K562 (cell line): ENCODE measurements around the gene PAK1IP1. TPM values are rescaled to one million over a fixed set of nuclear protein-coding genes. Genes with fewer than 3 reads are reported as not detected.

Experiments used
- ARID2 ChIP-seq: fragments of 450-650 bp; IDR thresholded peaks from 2 replicates; pipeline ENCODE4 v1.6.1; 2017; ENCODE audit warnings: antibody characterized with exemption, mild to moderate bottlenecking
- CBX3 ChIP-seq, 2 experiments: IDR thresholded peaks; 1 replicate in 1 of 2; 2 replicates in 1 of 2; pipeline ENCODE4 v1.6.1; 2012; ENCODE audit warnings: inconsistent platforms in 2 of 2, low read length in 2 of 2, borderline replicate concordance in 1 of 2, control low read depth in 1 of 2
- ETV1 ChIP-seq: fragments of 450-650 bp; conservative IDR thresholded peaks from 2 replicates; pipeline ENCODE4 v1.6.1; 2016; ENCODE audit warnings: missing genetic modification characterization, control low read depth, low read depth, missing compliant biosample characterization
- FIP1L1 ChIP-seq: fragments of 200-400 bp; formaldehyde crosslinking; IDR thresholded peaks from 2 replicates; pipeline ENCODE4 v1.6.1; 2018; ENCODE audit warnings: mild to moderate bottlenecking, low read depth, low read length; ENCODE audit not compliant: poor library complexity, severe bottlenecking
- GTF2E2 ChIP-seq: fragments of 200-800 bp; sonication (Bioruptor generic); IDR thresholded peaks from 2 replicates; pipeline ENCODE4 v1.6.1; 2016; ENCODE audit warnings: missing genetic modification characterization, missing compliant biosample characterization
- HCFC1 ChIP-seq: IDR thresholded peaks from 2 replicates; pipeline ENCODE4 v1.6.1; 2012; ENCODE audit warnings: low read depth, low read length, improper control_type of control experiment
- ILK ChIP-seq: fragments of 450-650 bp; IDR thresholded peaks from 2 replicates; pipeline ENCODE4 v1.6.1; 2016; ENCODE audit warnings: missing genetic modification characterization, low read depth, mild to moderate bottlenecking, missing compliant biosample characterization, moderate library complexity, borderline replicate concordance
- KDM1A ChIP-seq, 2 experiments: fragments of 450-650 bp; IDR thresholded peaks; 2 replicates each; pipeline ENCODE4 v1.6.1; 2016; ENCODE audit warnings: mild to moderate bottlenecking in 2 of 2
- MEF2A ChIP-seq: IDR thresholded peaks from 2 replicates; pipeline ENCODE4 v1.6.1; 2011; ENCODE audit warnings: low read depth, mild to moderate bottlenecking, low read length, moderate library complexity; ENCODE audit not compliant: control insufficient read depth
- NFE2L1 ChIP-seq: fragments of 450-650 bp; IDR thresholded peaks from 2 replicates; pipeline ENCODE4 v1.6.1; 2016; ENCODE audit warnings: missing genetic modification characterization, low read depth, mild to moderate bottlenecking, missing compliant biosample characterization, moderate library complexity, borderline replicate concordance
- NR1H2 ChIP-seq: sonication (generic); formaldehyde crosslinking; IDR thresholded peaks from 2 replicates; pipeline ENCODE4 v1.4.0; 2020; ENCODE audit warnings: mild to moderate bottlenecking, missing genetic modification reagents
- SIN3A ChIP-seq, 2 experiments: fragments of 150-350 bp in 1 of 2; IDR thresholded peaks; 2 replicates each; pipeline ENCODE4 v1.6.1; 2011 to 2016; ENCODE audit warnings: borderline replicate concordance in 2 of 2, low read depth in 2 of 2, low read length in 2 of 2, mild to moderate bottlenecking in 2 of 2, moderate library complexity in 2 of 2; ENCODE audit not compliant: control insufficient read depth in 1 of 2
- SNRNP70 ChIP-seq: fragments of 200-400 bp; formaldehyde crosslinking; optimal IDR thresholded peaks from 2 replicates; pipeline ENCODE3; 2017; ENCODE audit warnings: low read depth, low read length
- TAL1 ChIP-seq: fragments of 450-650 bp; IDR thresholded peaks from 2 replicates; pipeline ENCODE4 v1.6.1; 2016; ENCODE audit warnings: mild to moderate bottlenecking
- TFAM ChIP-seq: fragments of 250-450 bp; sonication (Bioruptor Pico); conservative IDR thresholded peaks from 2 replicates; pipeline ENCODE4 v1.5.0; 2021; ENCODE audit warnings: mild to moderate bottlenecking, moderate library complexity
- ZFP30 ChIP-seq: fragments of 250-450 bp; sonication (Bioruptor Pico); IDR thresholded peaks from 2 replicates; pipeline ENCODE4 v1.8.0; 2022; ENCODE audit warnings: moderate library complexity, mild to moderate bottlenecking, inconsistent platforms, borderline replicate concordance
- ZFPM2 ChIP-seq: fragments of 250-450 bp; sonication (Bioruptor Pico); IDR thresholded peaks from 2 replicates; pipeline ENCODE4 v1.5.1; 2022; ENCODE audit warnings: mild to moderate bottlenecking
- ZNF124 ChIP-seq: sonication (generic); formaldehyde crosslinking; IDR thresholded peaks from 2 replicates; pipeline ENCODE4 v1.8.1; 2022; ENCODE audit warnings: missing genetic modification reagents
- polyA plus RNA-seq, 8 experiments: library from polyadenylated mRNA; depleted of rRNA in 4 of 8; stranded (reverse) in 5 of 8; unstranded in 3 of 8; fragments of >200 nt; fragmentation: Nextera tagmentation in 2 of 8; fragmentation: Illumina TruSeq in 1 of 8; extraction: Ambion mirVana in 2 of 8; extraction: Trizol in 1 of 8; gene quantifications; 2 replicates each; pipeline versions ENCODE4 v1.2.1 to v1.2.3, GENCODE V29; 2011 to 2014; ENCODE audit warnings: inconsistent platforms in 1 of 8, missing spikeins in 1 of 8
- total RNA-seq, 7 experiments: library from RNA; depleted of rRNA in 6 of 7; stranded (reverse); fragments of >200 nt in 6 of 7; fragmentation: Illumina TruSeq in 2 of 7; extraction: Trizol in 2 of 7; gene quantifications; 2 replicates each; pipeline versions ENCODE4 v1.2.1 to v1.2.3, GENCODE V29; 2011 to 2021; ENCODE audit warnings: low replicate concordance in 1 of 7
- TF ChIP-seq, protein P1 (sequence below): fragments of 450-650 bp; formaldehyde crosslinking; IDR thresholded peaks from 2 replicates; pipeline ENCODE4 v1.4.0; 2020; ENCODE audit warnings: mild to moderate bottlenecking, moderate library complexity
- TF ChIP-seq, protein P2 (sequence below): fragments of 250-450 bp; sonication (Bioruptor Pico); IDR thresholded peaks from 2 replicates; pipeline ENCODE4 v1.5.0; 2021
- TF ChIP-seq, protein P3 (sequence below): fragments of 250-450 bp; sonication (Bioruptor Pico); IDR thresholded peaks from 2 replicates; pipeline ENCODE4 v1.4.0; 2020; ENCODE audit warnings: mild to moderate bottlenecking, moderate library complexity
- TF ChIP-seq, protein P4 (sequence below), 2 experiments: fragments of 450-650 bp in 1 of 2; sonication (generic) in 1 of 2; formaldehyde crosslinking in 1 of 2; IDR thresholded peaks in 1 of 2; conservative IDR thresholded peaks in 1 of 2; 2 replicates each; pipeline versions ENCODE4 v1.6.1 to v1.8.1; 2016 to 2023; ENCODE audit warnings: mild to moderate bottlenecking in 2 of 2, moderate library complexity in 2 of 2, inconsistent platforms in 1 of 2, missing genetic modification reagents in 1 of 2

Gene PAK1IP1
- total and polyA plus RNA-seq, 9 of the 15 experiments (the other 6 are each of a cell fraction or from before 2014, with no cell fraction given), result 50.0 to 200 (median 87.0) TPM

DNA sequence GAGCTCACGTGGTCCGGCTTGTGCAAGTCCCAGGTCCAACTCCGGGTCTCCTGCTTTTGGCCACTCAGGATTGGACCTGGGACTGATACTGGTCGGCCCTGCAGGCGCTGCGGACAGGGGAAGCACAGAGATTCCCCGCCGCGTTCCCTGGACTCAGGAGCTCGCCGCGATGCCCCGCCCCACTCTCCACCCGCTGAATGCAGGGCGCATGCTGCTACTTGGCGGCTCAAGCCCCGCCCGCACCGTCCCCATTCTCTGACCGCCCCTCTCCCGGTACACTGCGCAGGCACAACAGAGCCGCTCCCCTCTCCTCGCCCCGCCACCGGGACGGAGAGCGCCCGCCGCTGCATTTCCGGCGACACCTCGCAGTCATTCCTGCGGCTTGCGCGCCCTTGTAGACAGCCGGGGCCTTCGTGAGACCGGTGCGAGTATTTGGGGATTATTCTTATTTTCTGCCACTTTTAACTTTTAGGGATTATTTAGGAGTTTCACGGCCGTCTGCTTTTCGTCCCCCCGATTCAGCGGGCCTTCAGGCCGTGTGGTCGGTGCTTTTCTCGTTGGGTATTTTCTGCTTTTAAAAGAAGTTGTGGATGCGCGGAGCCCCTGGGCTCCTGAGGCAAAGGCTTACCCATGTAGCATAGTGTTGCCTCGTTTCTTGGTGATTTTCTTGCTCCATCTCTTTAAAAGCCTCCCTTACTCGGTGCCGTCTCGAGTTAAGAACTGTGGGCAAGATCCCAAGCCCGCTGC, 28.2 kb downstream of the PAK1IP1 start, which contains the start of gene TMEM14C (continued):
- TF ChIP-seq SNRNP70, result no peak
- TF ChIP-seq HCFC1, result peak; percentile 46
- TF ChIP-seq MEF2A, result 0 out of 2 replicates have a peak, but pooled peaks have one; percentile 9
- TF ChIP-seq ZNF124 (CRISPR knock-in tag), result no peak
- no peak for TF ChIP-seq ZFP30 (CRISPR knock-in tag)
- TF ChIP-seq, protein P1, sequence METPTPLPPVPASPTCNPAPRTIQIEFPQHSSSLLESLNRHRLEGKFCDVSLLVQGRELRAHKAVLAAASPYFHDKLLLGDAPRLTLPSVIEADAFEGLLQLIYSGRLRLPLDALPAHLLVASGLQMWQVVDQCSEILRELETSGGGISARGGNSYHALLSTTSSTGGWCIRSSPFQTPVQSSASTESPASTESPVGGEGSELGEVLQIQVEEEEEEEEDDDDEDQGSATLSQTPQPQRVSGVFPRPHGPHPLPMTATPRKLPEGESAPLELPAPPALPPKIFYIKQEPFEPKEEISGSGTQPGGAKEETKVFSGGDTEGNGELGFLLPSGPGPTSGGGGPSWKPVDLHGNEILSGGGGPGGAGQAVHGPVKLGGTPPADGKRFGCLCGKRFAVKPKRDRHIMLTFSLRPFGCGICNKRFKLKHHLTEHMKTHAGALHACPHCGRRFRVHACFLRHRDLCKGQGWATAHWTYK (CRISPR knock-in tag), result no peak
- TF ChIP-seq GTF2E2 (tag), result peak; percentile 59; the same call in 1 of the 2 replicates
- peak; percentile 61 for TF ChIP-seq FIP1L1
- peak; percentile 85 for TF ChIP-seq ETV1 (tag)
- peak in 1 of 2 experiments; percentile 63; a peak in 2 of 4 replicates for TF ChIP-seq SIN3A (IDR thresholded peaks at IDR 0.05; ENCODE audit: borderline replicate concordance in 2 of 2, control insufficient read depth in 1 of 2, low read depth in 2 of 2, low read length in 2 of 2)
- TF ChIP-seq NR1H2, result no peak
- no peak for TF ChIP-seq KDM1A (IDR thresholded peaks at IDR 0.05)
- no peak for TF ChIP-seq ILK
- TF ChIP-seq ZFPM2 (CRISPR knock-in tag), result no peak
- TF ChIP-seq, protein P2, sequence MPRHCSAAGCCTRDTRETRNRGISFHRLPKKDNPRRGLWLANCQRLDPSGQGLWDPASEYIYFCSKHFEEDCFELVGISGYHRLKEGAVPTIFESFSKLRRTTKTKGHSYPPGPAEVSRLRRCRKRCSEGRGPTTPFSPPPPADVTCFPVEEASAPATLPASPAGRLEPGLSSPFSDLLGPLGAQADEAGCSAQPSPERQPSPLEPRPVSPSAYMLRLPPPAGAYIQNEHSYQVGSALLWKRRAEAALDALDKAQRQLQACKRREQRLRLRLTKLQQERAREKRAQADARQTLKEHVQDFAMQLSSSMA (CRISPR knock-in tag), result no peak
- TF ChIP-seq NFE2L1, result no peak
- no peak; the same call in 1 of the 2 replicates for TF ChIP-seq ARID2
- no peak for TF ChIP-seq TAL1
- no peak for TF ChIP-seq TFAM (CRISPR knock-in tag)
- TF ChIP-seq CBX3 (IDR thresholded peaks at IDR 0.05; ENCODE audit: borderline replicate concordance in 1 of 2, low read length in 2 of 2), result no peak; a peak in 1 of 3 replicates
- TF ChIP-seq, protein P3, sequence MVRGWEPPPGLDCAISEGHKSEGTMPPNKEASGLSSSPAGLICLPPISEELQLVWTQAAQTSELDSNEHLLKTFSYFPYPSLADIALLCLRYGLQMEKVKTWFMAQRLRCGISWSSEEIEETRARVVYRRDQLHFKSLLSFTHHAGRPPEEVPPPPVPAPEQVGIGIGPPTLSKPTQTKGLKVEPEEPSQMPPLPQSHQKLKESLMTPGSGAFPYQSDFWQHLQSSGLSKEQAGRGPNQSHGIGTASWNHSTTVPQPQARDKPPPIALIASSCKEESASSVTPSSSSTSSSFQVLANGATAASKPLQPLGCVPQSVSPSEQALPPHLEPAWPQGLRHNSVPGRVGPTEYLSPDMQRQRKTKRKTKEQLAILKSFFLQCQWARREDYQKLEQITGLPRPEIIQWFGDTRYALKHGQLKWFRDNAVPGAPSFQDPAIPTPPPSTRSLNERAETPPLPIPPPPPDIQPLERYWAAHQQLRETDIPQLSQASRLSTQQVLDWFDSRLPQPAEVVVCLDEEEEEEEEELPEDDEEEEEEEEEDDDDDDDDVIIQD (CRISPR knock-in tag), result no peak
- TF ChIP-seq, protein P4, sequence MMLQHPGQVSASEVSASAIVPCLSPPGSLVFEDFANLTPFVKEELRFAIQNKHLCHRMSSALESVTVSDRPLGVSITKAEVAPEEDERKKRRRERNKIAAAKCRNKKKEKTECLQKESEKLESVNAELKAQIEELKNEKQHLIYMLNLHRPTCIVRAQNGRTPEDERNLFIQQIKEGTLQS (IDR thresholded peaks at IDR 0.05), result no peak; the same call in 1 of the 2 replicates
- TF ChIP-seq, protein P4 (CRISPR knock-in tag; conservative IDR thresholded peaks at IDR 0.05), result no peak
